Measurements from ENCODE around the gene PCTP. TPM values are rescaled to one million over a fixed set of nuclear protein-coding genes. Genes with fewer than 3 reads are reported as not detected.

The PCTP gene
- total and polyA plus RNA-seq, 7 donors = 20.8 to 64.7 (median 25.0) TPM

DNA sequence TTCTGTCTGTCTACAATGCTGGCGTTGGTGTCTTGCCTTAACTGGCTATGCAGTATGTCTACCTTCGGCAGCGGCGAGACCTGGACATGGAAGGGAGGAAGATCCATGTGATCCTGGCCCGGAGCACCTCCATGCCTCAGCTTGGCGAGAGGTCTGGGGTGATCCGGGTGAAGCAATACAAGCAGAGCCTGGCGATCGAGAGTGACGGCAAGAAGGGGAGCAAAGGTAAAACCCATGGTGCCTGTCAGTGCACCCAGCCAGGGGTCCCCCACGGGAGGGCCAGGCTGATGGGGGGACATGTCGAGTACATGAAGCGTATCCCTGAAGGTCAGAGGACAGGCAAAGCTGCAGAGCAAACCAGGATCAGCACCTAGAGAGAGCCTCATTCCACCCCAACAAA lies 22.8 kb downstream of the PCTP start:
- peaks cover 0 to 17% (median 15%) of the 10 kb centered on the region in 4 donors for H3K4me1 ChIP-seq
- H3K4me3 ChIP-seq = no peak overlapping the region
- intact Hi-C loops (cut with DNase I) = loop anchor here (5.0 kb wide), 1 partner anchor 41 kb away; no protein-coding TSS in a partner anchor
- H3K27me3 ChIP-seq = no peaks in the 10 kb centered on the region
- 89 to 92% methylated on average over 13 of the region's 13 CpGs for WGBS, 2 donors
- no peak overlapping the region for H3K27ac ChIP-seq
- TF ChIP-seq POLR2AphosphoS5 (IDR thresholded peaks at IDR 0.05) (no peak), EP300 (IDR thresholded peaks at IDR 0.05) (no peak), POLR2A (IDR thresholded peaks at IDR 0.05) (no peak)
- TF ChIP-seq, protein P1, sequence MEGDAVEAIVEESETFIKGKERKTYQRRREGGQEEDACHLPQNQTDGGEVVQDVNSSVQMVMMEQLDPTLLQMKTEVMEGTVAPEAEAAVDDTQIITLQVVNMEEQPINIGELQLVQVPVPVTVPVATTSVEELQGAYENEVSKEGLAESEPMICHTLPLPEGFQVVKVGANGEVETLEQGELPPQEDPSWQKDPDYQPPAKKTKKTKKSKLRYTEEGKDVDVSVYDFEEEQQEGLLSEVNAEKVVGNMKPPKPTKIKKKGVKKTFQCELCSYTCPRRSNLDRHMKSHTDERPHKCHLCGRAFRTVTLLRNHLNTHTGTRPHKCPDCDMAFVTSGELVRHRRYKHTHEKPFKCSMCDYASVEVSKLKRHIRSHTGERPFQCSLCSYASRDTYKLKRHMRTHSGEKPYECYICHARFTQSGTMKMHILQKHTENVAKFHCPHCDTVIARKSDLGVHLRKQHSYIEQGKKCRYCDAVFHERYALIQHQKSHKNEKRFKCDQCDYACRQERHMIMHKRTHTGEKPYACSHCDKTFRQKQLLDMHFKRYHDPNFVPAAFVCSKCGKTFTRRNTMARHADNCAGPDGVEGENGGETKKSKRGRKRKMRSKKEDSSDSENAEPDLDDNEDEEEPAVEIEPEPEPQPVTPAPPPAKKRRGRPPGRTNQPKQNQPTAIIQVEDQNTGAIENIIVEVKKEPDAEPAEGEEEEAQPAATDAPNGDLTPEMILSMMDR (IDR thresholded peaks at IDR 0.05) = no peak
- peaks cover 23 to 88% (median 49%) of the 10 kb centered on the region in 4 donors for H3K36me3 ChIP-seq
- no peak for DNase-seq
- no peaks in the 10 kb centered on the region for H3K9me3 ChIP-seq

DNA sequence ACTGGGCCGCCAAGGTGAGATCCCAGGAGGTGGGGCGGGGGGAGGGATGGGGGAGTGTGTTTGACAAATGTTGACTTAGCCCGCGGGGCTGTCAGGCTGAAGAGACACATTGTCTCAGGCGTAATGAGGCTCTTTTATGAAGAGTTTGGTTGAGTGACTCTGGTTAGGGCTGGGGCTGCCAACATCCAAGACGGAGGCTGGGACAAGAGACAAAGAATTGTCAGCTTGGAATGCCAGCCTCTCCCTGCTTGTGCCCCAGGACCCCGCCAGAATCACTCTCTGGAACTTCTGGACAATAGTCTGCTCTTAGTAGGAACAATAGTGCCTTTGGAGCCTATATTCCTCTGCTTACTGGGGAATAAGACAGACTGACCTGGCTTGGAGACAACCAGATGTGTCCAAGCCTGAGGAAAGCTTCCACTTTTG lies 24.0 kb downstream of the PCTP start:
- TF ChIP-seq, protein P1 (IDR thresholded peaks at IDR 0.05) = no peak
- TF ChIP-seq POLR2A (IDR thresholded peaks at IDR 0.05) (no peak), EP300 (IDR thresholded peaks at IDR 0.05) (no peak), POLR2AphosphoS5 (IDR thresholded peaks at IDR 0.05) (no peak)
- Histone ChIP-seq H3K27ac (no peak overlapping the region), H3K36me3 (peaks cover 23 to 78% (median 48%) of the 10 kb centered on the region in 4 donors), H3K27me3 (no peaks in the 10 kb centered on the region), H3K4me3 (no peak overlapping the region), H3K4me1 (peaks cover 0 to 5% (median 3%) of the 10 kb centered on the region in 4 donors), H3K9me3 (no peaks in the 10 kb centered on the region)
- DNase-seq = no peak
- intact Hi-C loops (cut with DNase I) = loop anchor here (5.0 kb wide), 1 partner anchor 43 kb away; no protein-coding TSS in a partner anchor
- 90 to 91% methylated on average over 7 of the region's 7 CpGs for whole genome bisulfite sequencing, 2 donors

GRCh38 chr17:55776271-55776670 lies 25.4 kb downstream of the PCTP start:
- WGBS, 2 donors = 93 to 94% methylated on average over 8 of the region's 8 CpGs
- intact Hi-C loops (cut with DNase I) = no loop called here
- Histone ChIP-seq H3K27ac (no peak overlapping the region), H3K27me3 (no peaks in the 10 kb centered on the region), H3K4me1 (peaks cover 0 to 12% (median 0%) of the 10 kb centered on the region in 4 donors), H3K36me3 (peaks cover 23 to 68% (median 43%) of the 10 kb centered on the region in 4 donors), H3K4me3 (no peak overlapping the region), H3K9me3 (no peaks in the 10 kb centered on the region)
- TF ChIP-seq EP300 (IDR thresholded peaks at IDR 0.05) = no peak
- TF ChIP-seq POLR2AphosphoS5 (IDR thresholded peaks at IDR 0.05) = no peak
- no peak for TF ChIP-seq POLR2A (IDR thresholded peaks at IDR 0.05)
- TF ChIP-seq, protein P1 (IDR thresholded peaks at IDR 0.05) = no peak
- DNase-seq = no peak

GRCh38 chr17:55777471-55777971 lies 26.7 kb downstream of the PCTP start:
- Histone ChIP-seq H3K27ac (no peak overlapping the region), H3K27me3 (no peaks in the 10 kb centered on the region), H3K9me3 (no peaks in the 10 kb centered on the region), H3K36me3 (peaks cover 23 to 56% (median 37%) of the 10 kb centered on the region in 4 donors), H3K4me1 (peaks cover 0 to 12% (median 0%) of the 10 kb centered on the region in 4 donors), H3K4me3 (no peak overlapping the region)
- WGBS, 2 donors = 64 to 82% methylated on average over 2 of the region's 2 CpGs
- no peak for DNase-seq
- intact Hi-C loops (cut with DNase I) = no loop called here
- TF ChIP-seq POLR2AphosphoS5 (IDR thresholded peaks at IDR 0.05) (no peak), POLR2A (IDR thresholded peaks at IDR 0.05) (no peak), EP300 (IDR thresholded peaks at IDR 0.05) (no peak)
- TF ChIP-seq, protein P1 (IDR thresholded peaks at IDR 0.05) = no peak
